Glomerular endothelial cell (primary cell): ENCODE measurements around the gene UBAP1. TPM values are rescaled to one million over a fixed set of nuclear protein-coding genes. Genes with fewer than 3 reads are reported as not detected.
"Not testable (repeated sequence)": the region's sequence is repeated elsewhere in the genome, so short reads cannot be mapped to it uniquely, and the experiment has no call there.

Experiments used
- DNase-seq: peaks from one replicate; pipeline ENCODE4 v3.0.0-alpha.2; 2011; ENCODE audit warnings: low read depth, low spot score; ENCODE audit errors: extremely low read depth
- total RNA-seq: library from RNA; depleted of rRNA; stranded (reverse); fragments of >200 nt; gene quantifications from 2 replicates; pipeline ENCODE4 v1.2.3, GENCODE V29; 2015

Gene UBAP1
- total RNA-seq, 1 donor from 2014 or later, result 34.5 TPM

GRCh38 chr9:34177593-34178435, 1.0 kb upstream of the UBAP1 start:
- no peak for DNase-seq

DNA sequence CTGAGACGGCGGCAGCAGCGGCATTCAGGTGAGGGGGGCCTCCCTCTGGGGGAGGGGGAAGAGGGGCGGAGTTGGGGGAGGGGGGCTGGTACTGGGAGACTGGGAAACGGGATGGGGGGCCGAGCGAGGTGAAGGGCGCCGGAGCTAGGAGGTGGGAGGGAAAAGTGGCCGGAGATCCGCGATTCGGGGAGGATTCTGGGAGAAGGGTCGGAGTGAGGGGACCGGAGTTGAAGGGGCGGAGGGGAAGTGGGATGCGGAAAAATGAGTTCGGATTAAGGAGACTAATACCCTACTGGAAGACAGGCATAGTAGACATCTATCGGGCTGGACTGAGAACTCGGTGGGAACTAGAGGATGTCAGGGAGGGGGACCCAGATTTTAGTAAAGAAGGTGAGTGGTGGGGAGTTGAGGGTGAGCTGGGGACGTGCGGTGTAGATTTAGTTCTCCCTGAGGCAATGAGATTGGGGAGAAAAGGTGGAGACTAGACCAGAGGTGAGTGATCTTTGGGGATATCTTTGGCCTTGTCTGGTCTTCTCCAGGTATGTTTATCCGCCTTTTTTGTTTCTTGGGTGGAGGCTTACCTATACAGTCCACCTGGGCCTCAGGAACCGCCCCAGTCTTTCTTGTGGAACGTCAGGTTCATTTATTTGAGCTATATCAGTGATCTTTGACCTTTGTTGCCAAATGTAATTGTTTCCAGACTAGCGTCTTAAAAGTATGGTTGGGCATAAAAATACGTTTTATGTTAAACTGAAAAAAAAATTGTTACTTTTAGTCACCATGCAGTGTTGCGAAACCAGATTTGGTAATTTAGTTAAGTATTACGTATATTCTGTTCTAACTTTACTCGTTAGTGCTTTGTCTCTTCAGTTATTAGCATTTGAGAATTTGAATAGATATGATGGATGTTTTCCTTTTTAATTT, 632 bp downstream of the UBAP1 start:
- no peak for DNase-seq

DNA sequence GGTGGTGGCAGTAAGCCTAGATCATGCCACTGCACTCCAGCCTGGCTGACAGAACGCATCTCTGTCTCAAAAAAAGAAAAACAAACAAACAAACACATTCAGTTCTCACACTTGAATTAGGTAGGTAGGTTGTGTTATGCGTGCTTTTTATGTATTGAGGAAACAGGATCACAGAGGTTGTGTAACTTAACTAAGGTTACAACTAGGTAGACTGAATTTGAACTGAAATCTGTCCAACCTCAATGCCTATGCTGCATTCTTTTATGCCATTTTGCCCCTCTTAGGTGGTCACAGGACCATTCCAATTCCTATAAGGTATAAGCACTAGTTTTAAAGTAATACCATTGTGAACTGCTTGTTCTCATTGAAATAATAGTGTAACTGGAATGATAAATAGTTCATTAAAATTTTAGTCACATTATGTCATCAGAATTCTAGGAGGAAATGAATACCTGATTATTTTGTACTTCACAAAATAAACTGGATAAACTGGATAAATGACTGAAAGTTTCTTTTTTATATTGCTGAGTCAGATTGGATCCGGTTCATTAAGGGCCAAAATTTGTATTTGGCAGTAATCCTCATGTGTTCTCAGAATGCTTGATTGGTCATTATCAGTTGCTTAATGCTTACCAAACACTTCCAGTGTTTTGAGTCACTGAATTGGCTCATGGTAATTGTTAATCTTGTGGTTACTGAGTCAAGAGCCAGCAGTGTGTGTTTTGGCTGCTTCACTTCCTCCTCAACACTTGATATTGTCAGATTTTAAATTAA, 7.1 kb downstream of the UBAP1 start:
- peak; percentile 81 for DNase-seq

- no peak for DNase-seq
These were observed 9.0 kb downstream of the UBAP1 start for GRCh38 chr9:34187891-34188240.

DNA sequence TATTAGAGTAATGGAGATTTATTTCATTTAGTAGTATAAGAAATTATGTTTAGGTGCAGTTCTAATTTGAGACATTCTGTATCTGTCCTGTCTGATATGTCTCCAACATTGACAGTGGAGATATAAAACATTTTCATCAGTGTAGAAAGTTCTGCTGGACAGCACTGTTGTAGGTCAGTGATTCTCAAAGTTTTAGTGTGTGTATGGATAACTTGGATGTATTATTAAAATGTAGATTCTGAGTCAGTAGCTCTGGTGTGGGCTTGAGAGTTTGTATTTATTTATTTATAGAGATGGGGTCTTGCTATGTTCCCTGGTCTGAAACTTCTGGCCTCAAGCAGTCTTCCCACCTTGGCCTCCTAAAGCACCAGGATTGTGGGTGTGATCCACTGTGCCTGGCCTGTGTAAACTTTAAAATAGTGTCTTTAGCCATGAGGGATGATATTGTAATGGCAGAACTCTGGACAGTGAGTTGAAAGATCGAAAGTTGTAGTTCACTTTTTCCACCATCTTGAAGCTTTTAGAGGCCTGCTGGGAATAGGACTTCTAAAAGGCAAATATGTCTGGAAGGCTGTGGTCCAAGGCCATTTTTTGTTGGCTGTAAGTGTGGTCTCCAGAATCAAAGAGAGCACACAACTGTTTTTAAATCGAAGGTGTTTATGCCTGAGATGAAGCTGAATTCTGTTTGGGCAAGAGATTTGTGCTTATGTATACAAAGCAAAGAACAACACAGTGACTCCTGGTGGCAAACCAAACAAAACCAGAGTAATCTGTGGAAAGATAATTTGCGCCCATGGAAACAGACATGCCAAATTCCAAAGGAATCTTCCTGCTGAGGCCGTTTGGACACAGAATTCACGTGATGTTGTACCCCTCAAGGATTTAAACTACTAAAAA, 12.4 kb downstream of the UBAP1 start:
- no peak for DNase-seq

GRCh38 chr9:34195143-34195542, 16.3 kb downstream of the UBAP1 start:
- DNase-seq, result no peak

DNA sequence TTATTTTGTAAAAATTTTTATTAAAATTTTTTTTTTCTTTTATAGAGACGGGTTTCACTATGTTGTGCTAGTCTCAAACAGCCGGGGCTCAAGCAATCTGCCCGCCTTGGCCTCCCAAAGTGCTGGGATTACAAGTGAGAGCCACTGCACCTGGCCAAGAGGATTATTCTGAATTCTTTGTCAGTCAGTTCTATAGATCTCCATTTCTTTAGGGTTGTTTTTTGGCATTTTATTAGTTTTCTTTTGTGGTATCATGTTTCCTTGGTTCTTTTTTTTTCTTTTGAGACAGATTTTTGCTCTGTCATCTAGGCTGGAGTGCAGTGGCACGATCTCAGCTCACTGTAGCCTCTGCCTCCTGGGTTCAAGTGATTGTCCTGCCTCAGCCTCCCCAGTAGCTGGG, 18.4 kb downstream of the UBAP1 start:
- DNase-seq, result not testable (repeated sequence)

DNA sequence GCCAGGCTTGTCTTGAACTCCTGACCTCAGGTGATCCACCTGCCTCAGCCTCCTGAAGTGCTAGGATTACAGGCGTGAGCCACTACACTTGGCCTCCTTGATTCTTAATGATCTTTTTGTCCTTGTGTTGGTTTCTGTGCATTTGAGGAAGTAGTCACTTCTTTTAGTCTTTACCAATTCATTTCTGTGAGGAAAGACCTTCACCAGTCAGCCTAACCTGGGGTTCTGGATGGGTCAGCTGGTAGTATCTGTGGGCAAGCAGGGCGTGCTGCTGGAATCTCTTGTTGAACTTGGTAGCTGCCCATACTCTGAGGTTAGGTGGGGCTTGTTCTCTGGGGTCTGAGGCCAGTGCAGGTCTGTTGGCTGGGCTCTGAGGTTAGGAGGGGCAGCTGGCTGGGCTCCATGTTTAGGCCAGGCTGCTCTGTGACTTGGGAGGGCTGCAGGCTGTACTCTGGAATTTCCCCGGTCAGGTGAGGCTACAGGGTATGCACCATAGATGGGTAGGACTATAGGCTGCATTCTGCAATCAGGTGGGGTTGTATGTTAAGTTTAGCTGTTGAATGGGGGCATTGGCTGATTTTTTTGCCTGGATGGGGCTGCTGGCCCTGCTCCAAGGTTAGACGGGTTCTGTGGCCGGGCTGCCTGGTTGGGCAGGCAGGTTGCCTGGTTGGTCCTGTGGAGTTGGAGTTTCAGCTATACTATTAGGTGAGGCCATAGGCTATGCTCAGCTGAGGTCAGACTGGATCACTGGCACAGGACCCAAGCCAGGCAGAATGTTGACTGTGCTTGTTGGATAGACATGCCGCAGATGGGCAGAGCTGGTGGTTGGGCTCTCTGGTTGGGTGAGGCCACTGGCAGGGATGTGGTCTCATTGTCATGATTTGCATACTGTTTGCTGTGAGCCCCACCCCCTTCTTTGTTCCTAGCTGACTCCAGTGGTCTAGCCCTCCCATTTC, 19.2 kb downstream of the UBAP1 start:
- DNase-seq, result no peak

GRCh38 chr9:34200092-34200491, 21.2 kb downstream of the UBAP1 start:
- no peak for DNase-seq

DNA sequence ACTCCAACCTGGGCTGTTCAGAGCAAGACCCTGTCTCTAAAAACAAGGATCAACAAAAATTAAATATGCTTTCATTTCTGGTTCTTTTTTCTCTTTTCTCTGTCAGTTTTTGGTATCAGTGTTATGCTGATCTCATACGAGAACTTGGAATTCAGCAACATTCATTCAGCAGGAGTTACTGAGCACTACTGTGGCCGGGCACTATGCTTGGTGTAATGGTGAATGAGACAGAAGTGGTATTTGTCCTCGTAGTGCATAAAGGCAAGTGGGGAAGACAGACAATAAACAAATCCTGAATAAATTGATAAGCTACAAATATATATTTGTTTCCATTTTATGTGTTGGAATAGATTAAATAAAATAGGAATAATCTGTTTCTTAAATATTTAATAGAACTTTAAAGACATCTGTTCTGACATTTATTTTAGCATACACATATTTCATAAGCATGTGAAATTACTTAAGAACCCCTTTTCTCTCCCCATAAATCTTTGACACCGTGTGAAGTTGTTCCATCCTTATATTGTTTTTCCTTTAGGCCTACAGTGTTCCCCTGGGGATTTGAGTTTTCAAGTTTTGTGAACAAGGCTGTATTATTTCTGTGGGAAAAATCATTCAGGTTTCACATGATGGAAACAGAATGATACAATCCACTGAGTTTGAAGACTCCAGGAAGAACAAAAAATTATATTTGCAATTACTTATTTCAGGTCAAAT, 24.6 kb downstream of the UBAP1 start:
- DNase-seq, result no peak

- no peak for DNase-seq
These were observed 25.3 kb downstream of the UBAP1 start for GRCh38 chr9:34203992-34204635.

DNA sequence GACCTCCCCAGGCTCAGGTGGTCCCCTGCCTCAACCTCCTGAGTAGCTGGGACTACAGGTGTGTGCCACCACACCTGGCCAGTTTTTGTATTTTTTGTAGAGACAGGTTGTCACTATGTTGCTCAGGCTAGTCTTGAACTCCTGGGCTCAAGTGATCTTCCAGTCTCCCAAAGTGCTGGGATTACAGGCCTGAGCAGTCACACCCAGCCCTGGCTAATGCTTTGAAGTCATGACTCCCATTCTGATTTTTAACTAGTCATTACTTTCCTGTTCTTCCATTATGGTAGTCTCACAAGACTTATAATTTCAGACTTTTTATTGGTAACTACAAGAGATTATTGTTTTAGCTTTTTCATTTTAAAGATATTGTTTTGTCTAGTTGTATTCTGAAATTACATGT, 26.3 kb downstream of the UBAP1 start:
- no peak for DNase-seq

DNA sequence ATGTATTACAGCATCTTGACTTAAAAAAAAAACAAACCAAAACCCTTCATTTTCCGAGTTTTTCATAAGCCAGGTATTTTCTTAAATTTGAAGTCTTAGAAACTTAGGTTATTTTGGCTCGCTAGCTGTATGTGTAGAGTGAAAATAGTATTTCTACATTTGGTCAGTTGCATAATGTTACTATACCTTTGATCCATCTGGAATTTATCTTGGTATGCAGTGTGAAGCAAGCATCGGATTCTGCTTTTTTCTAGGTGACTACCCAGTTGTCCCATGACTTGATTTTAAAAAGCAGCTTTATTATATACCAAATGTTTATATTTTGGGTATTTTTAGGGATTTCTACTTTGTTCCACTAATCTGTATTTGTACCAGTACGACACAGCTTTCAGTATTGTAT, 27.7 kb downstream of the UBAP1 start:
- DNase-seq, result no peak

DNA sequence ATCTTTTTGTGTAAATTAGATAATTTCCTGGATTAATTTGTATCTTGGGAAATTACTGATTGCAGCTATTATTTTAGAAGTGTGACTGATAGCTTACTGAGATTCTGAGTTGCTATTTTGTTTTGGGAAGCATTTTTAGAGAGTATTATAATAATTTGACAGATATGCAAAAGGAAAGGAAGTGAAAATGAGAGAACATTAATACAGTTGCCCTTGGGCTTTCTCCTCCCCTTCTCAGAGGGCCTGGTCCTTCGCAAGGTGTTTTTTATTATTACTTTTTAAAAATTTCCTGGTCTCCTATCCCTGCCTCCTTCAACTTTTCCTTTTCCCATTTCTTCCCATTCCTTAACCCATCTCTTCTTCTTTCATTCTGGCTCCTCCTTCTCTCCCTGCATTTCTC, 32.6 kb downstream of the UBAP1 start:
- no peak for DNase-seq

DNA sequence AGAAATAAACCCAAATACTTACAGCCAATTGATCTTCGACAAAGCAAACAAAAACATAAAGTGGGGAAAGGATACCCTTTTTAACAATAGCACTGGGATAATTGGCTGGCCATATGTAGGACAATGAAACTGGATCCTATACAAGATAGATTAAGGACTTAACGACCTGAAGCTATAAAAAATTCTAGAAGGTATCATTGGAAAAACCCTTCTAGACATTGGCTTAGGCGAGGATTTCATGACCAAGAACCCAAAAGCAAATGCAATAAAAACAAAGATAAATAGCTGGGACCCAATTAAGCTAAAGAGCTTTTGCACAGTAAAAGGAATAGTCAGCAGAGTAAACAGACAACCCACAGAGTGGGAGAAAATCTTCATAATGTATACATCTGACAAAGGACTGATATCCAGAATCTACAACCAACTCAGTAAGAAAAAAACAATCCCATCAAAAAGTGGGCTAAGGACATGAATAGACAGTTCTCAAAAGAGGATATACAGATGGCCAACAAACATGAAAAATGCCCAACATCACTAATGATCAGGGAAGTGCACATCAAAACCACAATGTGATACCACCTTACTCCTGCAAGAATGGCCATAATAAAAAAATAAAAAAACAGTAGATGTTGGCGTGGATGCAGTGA, 35.6 kb downstream of the UBAP1 start:
- DNase-seq, result not testable (repeated sequence)

DNA sequence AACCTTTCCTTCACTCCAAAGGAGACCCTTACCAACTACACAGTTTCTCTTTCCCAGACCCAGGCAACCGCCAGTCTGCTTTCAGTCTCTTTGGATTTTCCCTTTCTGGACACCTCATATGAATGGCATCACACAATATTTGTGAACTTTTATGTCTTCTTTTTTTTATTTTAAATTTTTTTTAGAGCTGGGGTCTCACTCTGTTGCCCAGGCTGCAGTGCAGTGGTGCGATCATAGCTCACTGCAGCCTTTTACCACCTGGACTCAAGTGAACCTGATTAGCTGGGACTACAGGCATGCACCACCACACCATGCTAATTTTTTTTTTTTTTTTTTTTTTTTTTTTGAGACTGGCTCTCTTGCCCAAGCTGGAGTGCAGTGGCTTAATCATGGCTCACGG, 37.5 kb downstream of the UBAP1 start:
- no peak for DNase-seq

DNA sequence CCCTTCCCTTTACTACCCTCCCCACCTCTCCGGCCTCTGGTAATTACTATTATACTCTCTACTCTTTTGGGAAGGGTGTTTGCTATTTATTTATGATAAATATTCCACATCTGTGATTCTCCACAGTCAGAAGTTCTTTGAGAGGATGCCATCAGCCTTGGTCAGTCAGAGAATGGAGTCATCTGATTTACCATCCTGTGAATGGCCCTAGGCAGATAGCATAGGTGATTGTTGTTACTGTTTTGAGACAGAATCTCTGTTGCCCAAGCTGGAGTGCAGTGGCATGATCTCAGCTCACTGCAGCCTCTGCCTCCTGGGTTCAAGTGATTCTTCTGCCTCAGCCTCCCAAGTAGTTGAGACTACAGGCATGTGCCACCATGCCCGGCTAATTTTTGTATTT, 38.2 kb downstream of the UBAP1 start:
- DNase-seq, result not testable (repeated sequence)
